Caco-2 (cell line): Measurements from ENCODE around the gene FAM13A. TPM values are rescaled to one million over a fixed set of nuclear protein-coding genes. Genes with fewer than 3 reads are reported as not detected.

ENCODE experiments used
- BruUV-seq: library from RNA; stranded (reverse); fragments of 400-500 nt; replicated peaks from 2 replicates; lab custom pipeline; 2021; lab: Mats Ljungman, UMichigan
- CTCF ChIA-PET: fragments of 300-600 bp; sonication (Branson Sonifier 250); formaldehyde crosslinking; loops from one replicate; lab custom pipeline; 2022; ENCODE audit warnings: antibody characterized with exemption; lab: Charles Lee
- POLR2A ChIA-PET: fragments of 300-600 bp; sonication (Branson Sonifier 250); formaldehyde crosslinking; loops from one replicate; lab custom pipeline; 2022; ENCODE audit warnings: antibody characterized with exemption; lab: Charles Lee
- DNase-seq, 2 experiments: peaks; one replicate each; pipeline versions ENCODE4 v3.0.0 to v3.0.0-alpha.2; 2020 to 2022
- H3K27me3 ChIP-seq: replicated peaks from 2 replicates; pipeline ENCODE4 v1.6.0; 2011; ENCODE audit warnings: low read length; ENCODE audit not compliant: control insufficient read depth, insufficient read depth
- H3K36me3 ChIP-seq: 2 replicates; pipeline ENCODE4 v1.5.1; 2011; ENCODE audit warnings: low read length; ENCODE audit not compliant: control insufficient read depth, insufficient read depth
- H3K4me1 ChIP-seq: fragments of 250-450 bp; sonication (Bioruptor Pico); 2 replicates; pipeline ENCODE4 v1.5.1; 2020; ENCODE audit warnings: mild to moderate bottlenecking
- H3K4me3 ChIP-seq: 2 replicates; pipeline ENCODE4 v1.5.1; 2011; ENCODE audit warnings: low read depth, mild to moderate bottlenecking, control low read depth, low read length
- H3K9me3 ChIP-seq: fragments of 250-450 bp; sonication (Bioruptor Pico); 2 replicates; pipeline ENCODE4 v1.5.1; 2020; ENCODE audit warnings: mild to moderate bottlenecking, moderate library complexity
- H3K27ac Mint-ChIP-seq: one replicate; pipeline ENCODE4 v1.8.0; 2022; ENCODE audit warnings: mixed read lengths; ENCODE audit not compliant: unreplicated experiment
- H3K27me3 Mint-ChIP-seq: one replicate; pipeline ENCODE4 v1.8.0; 2022; ENCODE audit warnings: mixed read lengths; ENCODE audit not compliant: insufficient read depth, unreplicated experiment
- H3K36me3 Mint-ChIP-seq: one replicate; pipeline ENCODE4 v1.8.0; 2022; ENCODE audit warnings: mild to moderate bottlenecking, mixed read lengths; ENCODE audit not compliant: insufficient read depth, unreplicated experiment
- H3K4me1 Mint-ChIP-seq: one replicate; pipeline ENCODE4 v1.8.0; 2022; ENCODE audit warnings: low read depth, mixed read lengths; ENCODE audit not compliant: unreplicated experiment
- H3K4me3 Mint-ChIP-seq: one replicate; pipeline ENCODE4 v1.8.0; 2022; ENCODE audit warnings: mild to moderate bottlenecking, moderate library complexity, mixed read lengths; ENCODE audit not compliant: unreplicated experiment
- H3K9me3 Mint-ChIP-seq: one replicate; pipeline ENCODE4 v1.8.0; 2022; ENCODE audit warnings: mixed read lengths; ENCODE audit not compliant: unreplicated experiment
- intact Hi-C: fragments of 100-400 bp; cut with micrococcal nuclease; formaldehyde crosslinking; loops from one replicate; pipeline ENCODE4 v1.10.0; 2022; ENCODE audit not compliant: unreplicated experiment
- total RNA-seq: library from RNA; stranded (reverse); gene quantifications from 2 replicates; pipeline ENCODE4 v1.2.3, GENCODE V29; 2022
- TF ChIP-seq, protein P1 (sequence below), 2 experiments: fragments of 200-600 bp in 1 of 2; IDR thresholded peaks; 1 replicate in 1 of 2; 2 replicates in 1 of 2; pipeline versions ENCODE4 v1.5.1 to v1.8.0; 2011 to 2022; ENCODE audit warnings: antibody characterized with exemption in 1 of 2, control low read depth in 1 of 2, inconsistent platforms in 1 of 2, low read depth in 1 of 2, low read length in 1 of 2, mild to moderate bottlenecking in 1 of 2, moderate library complexity in 1 of 2; ENCODE audit not compliant: insufficient read depth in 1 of 2, severe bottlenecking in 1 of 2, unreplicated experiment in 1 of 2

Gene FAM13A
- total RNA-seq, 1 experiment from 2014 or later: 11.0 TPM

GRCh38 chr4:88981993-88982392 lies 75.0 kb downstream of the FAM13A start:
- no peaks in the 10 kb centered on the region for H3K27me3 Mint-ChIP-seq
- intact Hi-C loops: no loop called here
- Histone ChIP-seq H3K9me3 (no peaks in the 10 kb centered on the region), H3K27me3 (no peaks in the 10 kb centered on the region), H3K4me1 (no peaks in the 10 kb centered on the region), H3K36me3 (no peaks in the 10 kb centered on the region), H3K4me3 (no peak overlapping the region)
- no peak overlapping the region for H3K4me3 Mint-ChIP-seq
- H3K9me3 Mint-ChIP-seq: no peaks in the 10 kb centered on the region
- no peak overlapping the region for H3K27ac Mint-ChIP-seq
- ChIA-PET POLR2A (interaction anchor here (0.6 kb wide), 1 partner anchor 38 kb away, joined by 3 read pairs; no protein-coding TSS in a partner anchor), CTCF (no interaction called here)
- TF ChIP-seq, protein P1, sequence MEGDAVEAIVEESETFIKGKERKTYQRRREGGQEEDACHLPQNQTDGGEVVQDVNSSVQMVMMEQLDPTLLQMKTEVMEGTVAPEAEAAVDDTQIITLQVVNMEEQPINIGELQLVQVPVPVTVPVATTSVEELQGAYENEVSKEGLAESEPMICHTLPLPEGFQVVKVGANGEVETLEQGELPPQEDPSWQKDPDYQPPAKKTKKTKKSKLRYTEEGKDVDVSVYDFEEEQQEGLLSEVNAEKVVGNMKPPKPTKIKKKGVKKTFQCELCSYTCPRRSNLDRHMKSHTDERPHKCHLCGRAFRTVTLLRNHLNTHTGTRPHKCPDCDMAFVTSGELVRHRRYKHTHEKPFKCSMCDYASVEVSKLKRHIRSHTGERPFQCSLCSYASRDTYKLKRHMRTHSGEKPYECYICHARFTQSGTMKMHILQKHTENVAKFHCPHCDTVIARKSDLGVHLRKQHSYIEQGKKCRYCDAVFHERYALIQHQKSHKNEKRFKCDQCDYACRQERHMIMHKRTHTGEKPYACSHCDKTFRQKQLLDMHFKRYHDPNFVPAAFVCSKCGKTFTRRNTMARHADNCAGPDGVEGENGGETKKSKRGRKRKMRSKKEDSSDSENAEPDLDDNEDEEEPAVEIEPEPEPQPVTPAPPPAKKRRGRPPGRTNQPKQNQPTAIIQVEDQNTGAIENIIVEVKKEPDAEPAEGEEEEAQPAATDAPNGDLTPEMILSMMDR (IDR thresholded peaks at IDR 0.05; ENCODE audit: insufficient read depth in 1 of 2, low read depth in 1 of 2, low read length in 1 of 2, severe bottlenecking in 1 of 2, unreplicated experiment in 1 of 2): no peak
- no peaks in the 10 kb centered on the region for H3K36me3 Mint-ChIP-seq
- H3K4me1 Mint-ChIP-seq: peaks cover 11% of the 10 kb centered on the region
- no peak for DNase-seq
- BruUV-seq: no TSS peak

GRCh38 chr4:88981556-88981955 lies 75.4 kb downstream of the FAM13A start:
- intact Hi-C loops: no loop called here
- H3K27me3 Mint-ChIP-seq: no peaks in the 10 kb centered on the region
- BruUV-seq: no TSS peak
- Histone ChIP-seq H3K36me3 (no peaks in the 10 kb centered on the region), H3K9me3 (no peaks in the 10 kb centered on the region), H3K27me3 (no peaks in the 10 kb centered on the region), H3K4me3 (no peak overlapping the region), H3K4me1 (no peaks in the 10 kb centered on the region)
- H3K4me3 Mint-ChIP-seq: no peak overlapping the region
- H3K36me3 Mint-ChIP-seq: no peaks in the 10 kb centered on the region
- H3K9me3 Mint-ChIP-seq: no peaks in the 10 kb centered on the region
- POLR2A ChIA-PET: interaction anchor here (0.6 kb wide), 1 partner anchor 38 kb away, joined by 3 read pairs; no protein-coding TSS in a partner anchor
- CTCF ChIA-PET: no interaction called here
- H3K4me1 Mint-ChIP-seq: peaks cover 11% of the 10 kb centered on the region
- no peak for DNase-seq
- H3K27ac Mint-ChIP-seq: no peak overlapping the region
- TF ChIP-seq, protein P1 (IDR thresholded peaks at IDR 0.05; ENCODE audit: insufficient read depth in 1 of 2, low read depth in 1 of 2, low read length in 1 of 2, severe bottlenecking in 1 of 2, unreplicated experiment in 1 of 2): no peak

DNA sequence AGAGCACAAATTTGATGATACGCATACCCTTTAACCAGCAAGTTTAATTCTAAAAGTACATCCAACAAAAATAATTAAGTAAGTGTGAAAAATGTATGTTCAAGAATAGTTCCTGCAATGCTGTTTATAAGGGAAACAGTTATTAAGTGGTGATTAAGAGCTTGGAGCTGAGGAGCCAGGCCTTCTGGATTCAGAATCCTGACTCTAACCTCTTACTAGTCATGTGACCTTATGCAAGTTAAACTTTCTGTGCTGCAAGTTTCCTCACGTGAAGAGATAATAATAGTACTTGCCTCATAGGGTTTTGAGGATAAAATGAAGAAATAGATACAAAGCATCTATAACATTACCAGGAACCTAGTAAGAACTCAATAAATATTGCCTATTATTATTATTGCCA lies 77.7 kb downstream of the FAM13A start:
- no peaks in the 10 kb centered on the region for H3K36me3 ChIP-seq
- DNase-seq: no peak
- ChIA-PET CTCF (no interaction called here), POLR2A (no interaction called here)
- Mint-ChIP-seq H3K27me3 (no peaks in the 10 kb centered on the region), H3K36me3 (no peaks in the 10 kb centered on the region), H3K4me1 (peaks cover 11% of the 10 kb centered on the region), H3K27ac (no peak overlapping the region), H3K4me3 (no peak overlapping the region), H3K9me3 (no peaks in the 10 kb centered on the region)
- intact Hi-C loops: no loop called here
- no TSS peak for BruUV-seq
- no peaks in the 10 kb centered on the region for H3K4me1 ChIP-seq
- H3K4me3 ChIP-seq: no peak overlapping the region
- H3K9me3 ChIP-seq: no peaks in the 10 kb centered on the region
- TF ChIP-seq, protein P1 (IDR thresholded peaks at IDR 0.05; ENCODE audit: insufficient read depth in 1 of 2, low read depth in 1 of 2, low read length in 1 of 2, severe bottlenecking in 1 of 2, unreplicated experiment in 1 of 2): no peak
- H3K27me3 ChIP-seq: no peaks in the 10 kb centered on the region
